Measurements from ENCODE around the gene POM121. TPM values are rescaled to one million over a fixed set of nuclear protein-coding genes. Genes with fewer than 3 reads are reported as not detected.
"Not testable (repeated sequence)": the region's sequence is repeated elsewhere in the genome, so short reads cannot be mapped to it uniquely, and the experiment has no call there.

Gene POM121
- 46.7 TPM for total RNA-seq

- peak; percentile 89 for DNase-seq (ENCODE audit: low spot score)
These were observed at the start of gene POM121 for GRCh38 chr7:72924733-72925545. POM121 (plus strand) TSS chr7:72925095; CDS start chr7:72925122, 27 bp downstream.

GRCh38 chr7:72879079-72879736, 45.7 kb upstream of the POM121 start:
- DNase-seq (ENCODE audit: low spot score) = peak; percentile 83

- DNase-seq (ENCODE audit: low spot score) = peak; percentile 60
These were observed 45.1 kb upstream of the POM121 start for GRCh38 chr7:72879737-72880215.

GRCh38 chr7:72891750-72892149, 33.1 kb upstream of the POM121 start:
- DNase-seq (ENCODE audit: low spot score) = not testable (repeated sequence)

GRCh38 chr7:72904740-72905139, 20.2 kb upstream of the POM121 start:
- DNase-seq (ENCODE audit: low spot score) = not testable (repeated sequence)

- DNase-seq (ENCODE audit: low spot score) = not testable (repeated sequence)
These were observed 16.5 kb upstream of the POM121 start for GRCh38 chr7:72908422-72908821.

GRCh38 chr7:72911395-72911794, 13.5 kb upstream of the POM121 start:
- DNase-seq (ENCODE audit: low spot score) = not testable (repeated sequence)

- not testable (repeated sequence) for DNase-seq (ENCODE audit: low spot score)
These were observed 11.1 kb upstream of the POM121 start for GRCh38 chr7:72913750-72914149.

GRCh38 chr7:72914756-72915525, 10.0 kb upstream of the POM121 start:
- DNase-seq (ENCODE audit: low spot score) = peak; percentile 90

- no peak for DNase-seq (ENCODE audit: low spot score)
These were observed 5.6 kb upstream of the POM121 start for GRCh38 chr7:72919256-72919775.

- no peak for DNase-seq (ENCODE audit: low spot score)
These were observed 536 bp upstream of the POM121 start for GRCh38 chr7:72924386-72924732.

- DNase-seq (ENCODE audit: low spot score) = no peak
These were observed 738 bp downstream of the POM121 start for GRCh38 chr7:72925546-72926120.

- not testable (repeated sequence) for DNase-seq (ENCODE audit: low spot score)
These were observed 2.9 kb downstream of the POM121 start for GRCh38 chr7:72927791-72928190.

GRCh38 chr7:72928216-72928615, 3.3 kb downstream of the POM121 start:
- DNase-seq (ENCODE audit: low spot score) = not testable (repeated sequence)

GRCh38 chr7:72942022-72942705, 17.3 kb downstream of the POM121 start:
- not testable (repeated sequence) for DNase-seq (ENCODE audit: low spot score)

GRCh38 chr7:72942956-72943355, 18.1 kb downstream of the POM121 start:
- DNase-seq (ENCODE audit: low spot score) = not testable (repeated sequence)

GRCh38 chr7:72944937-72945336, 20.0 kb downstream of the POM121 start:
- not testable (repeated sequence) for DNase-seq (ENCODE audit: low spot score)

- DNase-seq (ENCODE audit: low spot score) = not testable (repeated sequence)
These were observed 20.7 kb downstream of the POM121 start for GRCh38 chr7:72945597-72945996.

GRCh38 chr7:72946130-72946745, 21.3 kb downstream of the POM121 start:
- DNase-seq (ENCODE audit: low spot score) = not testable (repeated sequence)

- DNase-seq (ENCODE audit: low spot score) = not testable (repeated sequence)
These were observed 23.8 kb downstream of the POM121 start for GRCh38 chr7:72948714-72949113.

All from mucosa of gallbladder (tissue), 1 donor.